Spinal cord (tissue), 10 donors: ENCODE measurements around the gene CBARP. TPM values are rescaled to one million over a fixed set of nuclear protein-coding genes. Genes with fewer than 3 reads are reported as not detected.

Source experiments
- DNase-seq, 6 donors: peaks; one replicate each; pipeline versions ENCODE4 v3.0.0 to v3.0.0-alpha.2; 2013 to 2015; ENCODE audit warnings: low spot score in 6 of 6, low read depth in 4 of 6
- H3K27ac ChIP-seq: one replicate; pipeline ENCODE4 v1.5.1; 2013; ENCODE audit warnings: low read depth, low read length, control low read depth
- H3K27me3 ChIP-seq: one replicate; pipeline ENCODE4 v1.6.1; 2013; ENCODE audit warnings: low read length; ENCODE audit not compliant: control insufficient read depth, insufficient read depth
- H3K36me3 ChIP-seq: one replicate; pipeline ENCODE4 v1.6.1; 2013; ENCODE audit warnings: low read length; ENCODE audit not compliant: control insufficient read depth, insufficient read depth
- H3K4me1 ChIP-seq: one replicate; pipeline ENCODE4 v1.6.1; 2013; ENCODE audit warnings: low read length; ENCODE audit not compliant: control insufficient read depth, insufficient read depth
- H3K4me3 ChIP-seq: one replicate; pipeline ENCODE4 v1.5.1; 2013; ENCODE audit warnings: low read depth, low read length, control low read depth
- H3K9me3 ChIP-seq: one replicate; pipeline ENCODE4 v1.6.1; 2013; ENCODE audit warnings: low read length; ENCODE audit not compliant: control insufficient read depth, insufficient read depth
- WGBS: methylation state at CpG from one replicate; pipeline ENCODE4 v1.1.5; 2013; ENCODE audit warnings: missing lambda C conversion rate; ENCODE audit not compliant: insufficient coverage; 5-methylcytosine and 5-hydroxymethylcytosine counted together
- polyA plus RNA-seq, 2 donors: library from polyadenylated mRNA; unstranded; fragments of 120-200 nt; gene quantifications; one replicate each; pipeline ENCODE4 v1.2.1, GENCODE V29; 2013; ENCODE audit not compliant: insufficient read length in 2 of 2
- total RNA-seq, 2 donors: library from RNA; depleted of rRNA in 1 of 2; stranded (reverse); fragments of 120-200 nt in 1 of 2; fragments of >200 nt in 1 of 2; gene quantifications; one replicate each; pipeline versions ENCODE4 v1.2.3 to v1.2.4, GENCODE V29; 2013 to 2014
- donor health status: healthy.

CBARP gene
- total and polyA plus RNA-seq, 4 donors = 2.7 to 38.6 (median 20.0) TPM

GRCh38 chr19:1252821-1253513 lies 15.2 kb upstream of the CBARP start:
- Histone ChIP-seq H3K27ac (peak overlapping the region; percentile 91), H3K9me3 (no peaks in the 10 kb centered on the region), H3K4me3 (peak overlapping the region; percentile 24), H3K36me3 (peaks cover 76% of the 10 kb centered on the region), H3K27me3 (no peaks in the 10 kb centered on the region), H3K4me1 (peaks cover 71% of the 10 kb centered on the region)
- peak in 2 of 6 donors; percentile 77 to 90 for DNase-seq
- WGBS = 20% methylated on average over 4 of the region's 26 CpGs

GRCh38 chr19:1252221-1252820 lies 14.5 kb upstream of the CBARP start:
- Histone ChIP-seq H3K27me3 (no peaks in the 10 kb centered on the region), H3K4me1 (peaks cover 71% of the 10 kb centered on the region), H3K27ac (peak overlapping the region; percentile 91), H3K36me3 (peaks cover 71% of the 10 kb centered on the region), H3K9me3 (no peaks in the 10 kb centered on the region), H3K4me3 (peak overlapping the region; percentile 62)
- 7% methylated on average over 15 of the region's 30 CpGs for WGBS
- peak in 2 of 6 donors; percentile 72 to 92 for DNase-seq

- Histone ChIP-seq H3K27me3 (no peaks in the 10 kb centered on the region), H3K9me3 (no peaks in the 10 kb centered on the region), H3K4me1 (peaks cover 69% of the 10 kb centered on the region), H3K27ac (peak overlapping the region; percentile 91), H3K36me3 (peaks cover 64% of the 10 kb centered on the region), H3K4me3 (peak overlapping the region; percentile 62)
- peak in 2 of 6 donors; percentile 77 for DNase-seq
- WGBS = 3% methylated on average over 29 of the region's 41 CpGs
Measured at GRCh38 chr19:1251330-1252220, 13.8 kb upstream of the CBARP start.

DNA sequence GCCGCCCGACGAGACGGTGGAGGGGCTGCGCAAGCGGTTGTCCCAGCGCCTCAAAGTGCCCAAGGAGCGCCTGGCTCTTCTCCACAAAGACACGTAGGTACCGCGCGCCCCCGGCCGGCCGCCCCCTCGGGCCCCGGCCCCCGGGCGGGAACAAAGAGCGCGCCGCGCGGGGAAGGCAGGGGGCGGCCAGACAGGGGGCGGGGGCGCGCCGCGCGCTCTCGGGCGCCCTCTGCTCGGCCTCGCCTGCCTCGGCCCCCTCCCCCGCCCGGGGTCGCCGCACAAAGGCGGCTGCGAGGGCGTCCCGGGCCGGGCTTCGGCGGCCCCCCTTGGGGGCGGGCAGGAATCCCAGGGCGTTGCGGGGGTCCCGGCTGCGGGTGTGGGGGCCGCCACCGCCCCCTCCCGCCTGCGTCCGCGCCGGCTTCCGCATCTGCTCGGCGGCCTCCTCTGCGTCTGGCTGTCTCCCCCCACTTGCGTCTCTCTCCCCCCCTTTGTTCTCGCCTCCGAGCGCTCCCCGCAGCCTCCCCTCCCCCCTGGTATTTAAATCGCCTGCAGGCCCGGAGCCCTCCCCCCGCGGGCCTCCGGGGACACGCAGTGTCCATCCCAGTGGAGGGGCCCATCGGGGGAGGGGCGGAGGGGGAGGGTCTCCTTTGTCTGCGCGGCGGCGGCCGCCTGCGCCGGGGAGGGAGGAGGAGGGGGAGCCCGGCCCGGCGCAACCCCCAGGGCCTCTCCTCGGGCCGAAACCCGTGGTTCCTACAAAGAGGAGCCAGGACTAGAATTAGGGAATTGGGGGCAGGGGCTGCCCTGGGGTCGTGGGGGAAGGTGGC lies 12.8 kb upstream of the CBARP start:
- no peaks in the 10 kb centered on the region for H3K9me3 ChIP-seq
- peaks cover 68% of the 10 kb centered on the region for H3K4me1 ChIP-seq
- H3K27ac ChIP-seq = peak overlapping the region; percentile 91
- H3K36me3 ChIP-seq = peaks cover 63% of the 10 kb centered on the region
- DNase-seq = peak in 3 of 6 donors; percentile 66 to 93 (median 92)
- WGBS = under 1% methylated on average over 79 of the region's 90 CpGs
- H3K27me3 ChIP-seq = no peaks in the 10 kb centered on the region
- peak overlapping the region; percentile 62 for H3K4me3 ChIP-seq

- Histone ChIP-seq H3K36me3 (peaks cover 63% of the 10 kb centered on the region), H3K27me3 (no peaks in the 10 kb centered on the region), H3K9me3 (no peaks in the 10 kb centered on the region), H3K4me3 (peak overlapping the region; percentile 74), H3K4me1 (peaks cover 68% of the 10 kb centered on the region), H3K27ac (peak overlapping the region; percentile 81)
- no peak for DNase-seq
- 0% methylated on average over 67 of the region's 67 CpGs for WGBS
Measured at GRCh38 chr19:1249990-1250436, 12.2 kb upstream of the CBARP start.

- Histone ChIP-seq H3K9me3 (no peaks in the 10 kb centered on the region), H3K27ac (peak overlapping the region; percentile 84), H3K4me1 (peaks cover 68% of the 10 kb centered on the region), H3K36me3 (peaks cover 63% of the 10 kb centered on the region), H3K4me3 (peak overlapping the region; percentile 74), H3K27me3 (no peaks in the 10 kb centered on the region)
- WGBS = under 1% methylated on average over 87 of the region's 102 CpGs
- peak in 5 of 6 donors; percentile 91 to 99 (median 95) for DNase-seq
Measured at GRCh38 chr19:1249298-1249989, 11.6 kb upstream of the CBARP start.

DNA sequence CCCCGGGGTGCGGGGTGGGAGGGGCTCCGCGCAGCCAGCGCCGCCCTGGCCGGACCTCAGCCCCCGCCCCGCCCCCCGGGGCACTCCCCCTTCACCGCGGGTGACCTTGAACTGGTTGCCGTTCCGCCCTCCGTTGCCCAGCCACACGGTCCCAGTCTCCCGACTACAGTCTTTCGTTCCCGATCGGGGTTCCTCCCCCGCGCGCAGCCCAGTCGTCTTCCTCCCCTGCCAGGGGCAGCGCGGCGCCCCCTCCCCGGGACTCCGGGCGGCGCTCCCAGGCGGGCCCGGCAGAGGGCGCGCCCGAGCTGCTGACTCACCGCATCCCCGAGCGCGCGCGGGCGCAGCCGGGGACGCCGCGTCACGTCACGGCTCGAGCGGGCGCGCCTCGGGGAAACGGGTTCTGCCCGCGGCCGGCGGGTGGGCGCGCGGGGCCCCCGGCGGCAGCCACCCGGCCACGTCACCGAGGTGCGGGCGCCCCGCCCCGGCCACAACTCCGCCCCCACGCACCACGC lies 11.0 kb upstream of the CBARP start:
- Histone ChIP-seq H3K4me1 (peaks cover 69% of the 10 kb centered on the region), H3K4me3 (peak overlapping the region; percentile 75), H3K9me3 (no peaks in the 10 kb centered on the region), H3K27me3 (no peaks in the 10 kb centered on the region), H3K27ac (peak overlapping the region; percentile 95), H3K36me3 (peaks cover 63% of the 10 kb centered on the region)
- under 1% methylated on average over 69 of the region's 74 CpGs for WGBS
- DNase-seq = peak in 4 of 6 donors; percentile 75 to 95 (median 87)

DNA sequence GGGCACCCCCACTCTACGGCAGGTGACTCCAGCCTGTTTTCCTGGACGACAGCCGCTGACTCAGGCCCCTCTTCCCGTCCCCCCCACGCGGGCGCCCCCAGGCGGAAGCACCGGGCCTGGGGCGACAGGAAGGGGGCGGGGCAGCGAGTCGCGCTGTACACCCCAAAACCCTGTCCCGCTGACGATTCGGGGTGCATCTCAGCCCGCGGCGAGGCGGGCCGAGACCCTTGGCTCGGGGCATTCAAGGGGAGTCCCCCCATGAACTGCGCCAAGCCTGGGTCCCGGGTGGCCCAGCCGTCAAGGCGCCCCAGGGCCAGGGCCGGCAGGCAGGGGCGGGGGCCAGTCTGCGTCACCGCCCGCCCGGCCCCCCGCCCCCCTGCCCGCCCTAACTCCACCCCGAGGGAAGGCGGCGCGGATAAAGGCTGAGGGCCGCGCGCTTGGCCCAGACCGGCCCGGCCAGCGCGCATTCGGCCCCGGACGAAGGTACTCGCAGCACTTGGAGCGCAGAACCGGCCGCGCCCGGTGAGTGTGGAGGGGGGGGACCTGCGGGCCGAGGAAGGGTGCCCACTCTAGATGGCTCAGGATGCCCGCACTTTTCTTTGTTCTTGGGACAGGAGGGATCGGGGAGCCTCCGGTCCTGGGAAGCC lies 10.5 kb upstream of the CBARP start, which contains the start of gene MIDN:
MIDN (plus strand) TSS at position 445 of the 647 bp plus-strand sequence. CDS start 1,714 bp downstream, outside the sequence.
- Histone ChIP-seq H3K36me3 (peaks cover 62% of the 10 kb centered on the region), H3K4me3 (peak within 1 kb of the TSS; percentile 75)
- peak in 2 of 6 donors; percentile 79 to 90 for DNase-seq

More for the DNA sequence above, 10.5 kb upstream of the CBARP start, which contains the start of gene MIDN:
- peak within 1 kb of the TSS; percentile 95 for H3K27ac ChIP-seq
- peaks cover 69% of the 10 kb centered on the region for H3K4me1 ChIP-seq
- no peaks in the 10 kb centered on the region for H3K27me3 ChIP-seq
- 5% methylated on average over 52 of the region's 60 CpGs for WGBS
- H3K9me3 ChIP-seq = no peaks in the 10 kb centered on the region
